Measurements from ENCODE around the gene BCAS4. TPM values are rescaled to one million over a fixed set of nuclear protein-coding genes. Genes with fewer than 3 reads are reported as not detected.
"Not testable (repeated sequence)": the region's sequence is repeated elsewhere in the genome, so short reads cannot be mapped to it uniquely, and the experiment has no call there.

BCAS4 gene
- total and polyA plus RNA-seq, 8 donors = under 0.01 to 7.2 (median 2.2) TPM; not detected in 1

- no peak for DNase-seq
- TF ChIP-seq EP300 (IDR thresholded peaks at IDR 0.05) (no peak), POLR2A (IDR thresholded peaks at IDR 0.05) (no peak), POLR2AphosphoS5 (IDR thresholded peaks at IDR 0.05) (no peak), CTCF (IDR thresholded peaks at IDR 0.05) (no peak)
- WGBS, 5 donors = 82 to 90% (median 88%) methylated on average over 17 to 20 of the region's 20 CpGs
- peaks cover 0 to 19% (median 11%) of the 10 kb centered on the region in 4 donors for H3K36me3 ChIP-seq
- no peak overlapping the region for H3K4me3 ChIP-seq
- no peaks in the 10 kb centered on the region for H3K27me3 ChIP-seq
- H3K9me3 ChIP-seq = no peaks in the 10 kb centered on the region
- H3K27ac ChIP-seq = no peak overlapping the region
- no peaks in the 10 kb centered on the region for H3K4me1 ChIP-seq
- intact Hi-C loops (cut with DNase I; ENCODE audit: low total_unique reads) = no loop called here
Observed at GRCh38 chr20:50879649-50880550, 85.0 kb downstream of the BCAS4 start.

- H3K9me3 ChIP-seq; DNase-seq; H3K4me3 ChIP-seq; H3K27me3 ChIP-seq; H3K27ac ChIP-seq; H3K4me1 ChIP-seq; intact Hi-C loops (cut with DNase I; ENCODE audit: low total_unique reads): not testable (repeated sequence)
- 84 to 96% (median 92%) methylated on average over 5 of the region's 5 CpGs for WGBS, 5 donors
- H3K36me3 ChIP-seq = peaks cover 0 to 10% (median 9%) of the 10 kb centered on the region in 4 donors
Observed at GRCh38 chr20:50881759-50882424, 87.0 kb downstream of the BCAS4 start.

- intact Hi-C loops (cut with DNase I; ENCODE audit: low total_unique reads) = no loop called here
- DNase-seq = no peak
- Histone ChIP-seq H3K36me3 (peaks cover 3 to 28% (median 24%) of the 10 kb centered on the region in 4 donors), H3K4me3 (no peak overlapping the region), H3K9me3 (no peaks in the 10 kb centered on the region), H3K27me3 (no peaks in the 10 kb centered on the region), H3K4me1 (no peaks in the 10 kb centered on the region), H3K27ac (no peak overlapping the region)
- TF ChIP-seq POLR2AphosphoS5 (IDR thresholded peaks at IDR 0.05) = no peak
- TF ChIP-seq CTCF (IDR thresholded peaks at IDR 0.05) = no peak
- TF ChIP-seq EP300 (IDR thresholded peaks at IDR 0.05) = no peak
- no peak for TF ChIP-seq POLR2A (IDR thresholded peaks at IDR 0.05)
- WGBS, 5 donors = 85 to 91% (median 89%) methylated on average over 11 of the region's 11 CpGs
Observed at GRCh38 chr20:50883856-50884255, 89.0 kb downstream of the BCAS4 start.

- no peak for TF ChIP-seq POLR2A (IDR thresholded peaks at IDR 0.05)
- no peak for TF ChIP-seq CTCF (IDR thresholded peaks at IDR 0.05)
- no peak for TF ChIP-seq POLR2AphosphoS5 (IDR thresholded peaks at IDR 0.05)
- TF ChIP-seq EP300 (IDR thresholded peaks at IDR 0.05) = no peak
- H3K27me3 ChIP-seq = no peaks in the 10 kb centered on the region
- no peaks in the 10 kb centered on the region for H3K9me3 ChIP-seq
- peaks cover 3 to 37% (median 31%) of the 10 kb centered on the region in 4 donors for H3K36me3 ChIP-seq
- WGBS, 5 donors = 72 to 79% (median 76%) methylated on average over 7 of the region's 7 CpGs
- DNase-seq = no peak
- intact Hi-C loops (cut with DNase I; ENCODE audit: low total_unique reads) = no loop called here
- no peak overlapping the region for H3K27ac ChIP-seq
- H3K4me3 ChIP-seq = no peak overlapping the region
- H3K4me1 ChIP-seq = no peaks in the 10 kb centered on the region
Observed at GRCh38 chr20:50885068-50885467, 90.2 kb downstream of the BCAS4 start.
